PC-9 (cell line): ENCODE measurements around the gene RPE.

Experiments used
- EZH2 ChIP-seq: fragments of 200-600 bp; sonication (generic); IDR thresholded peaks from 2 replicates; pipeline ENCODE4 v1.8.0; 2017; ENCODE audit warnings: antibody characterized with exemption, low read depth
- TF ChIP-seq, protein P1 (sequence below): fragments of 200-600 bp; sonication (generic); conservative IDR thresholded peaks from 2 replicates; pipeline ENCODE4 v1.6.1; 2017; ENCODE audit warnings: mixed run types, antibody characterized with exemption, mild to moderate bottlenecking, moderate library complexity

DNA sequence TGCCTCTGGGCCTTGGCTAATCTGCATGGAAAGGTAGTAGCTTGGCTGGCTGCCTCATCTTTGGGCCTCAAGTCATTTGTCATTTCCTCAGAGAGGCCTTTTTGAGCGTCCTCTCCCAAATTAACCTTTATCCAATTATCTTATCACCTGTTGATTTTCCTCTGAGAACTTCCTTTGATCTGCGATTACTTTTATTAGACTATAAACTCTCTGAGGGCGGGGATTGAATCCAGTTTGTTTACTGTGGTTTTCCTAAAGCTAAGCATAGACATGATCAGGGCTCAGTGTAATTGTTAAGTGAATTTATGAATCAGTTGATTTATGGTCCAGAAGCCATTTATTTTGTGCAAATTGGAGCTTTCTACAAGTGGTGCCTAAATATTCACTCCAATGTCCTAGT is 7.5 kb downstream of the RPE start:
- TF ChIP-seq, protein P1, sequence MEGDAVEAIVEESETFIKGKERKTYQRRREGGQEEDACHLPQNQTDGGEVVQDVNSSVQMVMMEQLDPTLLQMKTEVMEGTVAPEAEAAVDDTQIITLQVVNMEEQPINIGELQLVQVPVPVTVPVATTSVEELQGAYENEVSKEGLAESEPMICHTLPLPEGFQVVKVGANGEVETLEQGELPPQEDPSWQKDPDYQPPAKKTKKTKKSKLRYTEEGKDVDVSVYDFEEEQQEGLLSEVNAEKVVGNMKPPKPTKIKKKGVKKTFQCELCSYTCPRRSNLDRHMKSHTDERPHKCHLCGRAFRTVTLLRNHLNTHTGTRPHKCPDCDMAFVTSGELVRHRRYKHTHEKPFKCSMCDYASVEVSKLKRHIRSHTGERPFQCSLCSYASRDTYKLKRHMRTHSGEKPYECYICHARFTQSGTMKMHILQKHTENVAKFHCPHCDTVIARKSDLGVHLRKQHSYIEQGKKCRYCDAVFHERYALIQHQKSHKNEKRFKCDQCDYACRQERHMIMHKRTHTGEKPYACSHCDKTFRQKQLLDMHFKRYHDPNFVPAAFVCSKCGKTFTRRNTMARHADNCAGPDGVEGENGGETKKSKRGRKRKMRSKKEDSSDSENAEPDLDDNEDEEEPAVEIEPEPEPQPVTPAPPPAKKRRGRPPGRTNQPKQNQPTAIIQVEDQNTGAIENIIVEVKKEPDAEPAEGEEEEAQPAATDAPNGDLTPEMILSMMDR, result no peak
- TF ChIP-seq EZH2, result no peak
